Suppressor macrophage (primary cell): ENCODE measurements around the gene PCDH17.

Experiments used
- DNase-seq, 4 experiments: peaks; one replicate each; pipeline ENCODE4 v3.0.0-alpha.2; 2020 to 2022

The PCDH17 gene

GRCh38 chr13:57739543-57740190 lies 108.1 kb downstream of the PCDH17 start:
- DNase-seq, result no peak

GRCh38 chr13:57740719-57741118 lies 109.2 kb downstream of the PCDH17 start:
- DNase-seq, result no peak

- no peak for DNase-seq
Observed at GRCh38 chr13:57748096-57748495, 116.6 kb downstream of the PCDH17 start.

- no peak for DNase-seq
Observed at GRCh38 chr13:57760951-57761350, 129.4 kb downstream of the PCDH17 start.

GRCh38 chr13:57763689-57764088 lies 132.1 kb downstream of the PCDH17 start:
- DNase-seq, result no peak
